ENCODE results near the gene PEX16.
"Not testable (repeated sequence)": the region's sequence is repeated elsewhere in the genome, so short reads cannot be mapped to it uniquely, and the experiment has no call there.

The PEX16 gene

GRCh38 chr11:45906965-45907611, 10.6 kb downstream of the PEX16 start, which contains the start of gene FREY1:
TSS of gene FREY1 (minus strand) at chr11:45907271. CDS start at chr11:45907245, 26 bp downstream.
- no peak for TF ChIP-seq CTCF (IDR thresholded peaks at IDR 0.05; ENCODE audit: extremely low read depth, missing control alignments)
- no peak for DNase-seq (ENCODE audit: low spot score)

DNA sequence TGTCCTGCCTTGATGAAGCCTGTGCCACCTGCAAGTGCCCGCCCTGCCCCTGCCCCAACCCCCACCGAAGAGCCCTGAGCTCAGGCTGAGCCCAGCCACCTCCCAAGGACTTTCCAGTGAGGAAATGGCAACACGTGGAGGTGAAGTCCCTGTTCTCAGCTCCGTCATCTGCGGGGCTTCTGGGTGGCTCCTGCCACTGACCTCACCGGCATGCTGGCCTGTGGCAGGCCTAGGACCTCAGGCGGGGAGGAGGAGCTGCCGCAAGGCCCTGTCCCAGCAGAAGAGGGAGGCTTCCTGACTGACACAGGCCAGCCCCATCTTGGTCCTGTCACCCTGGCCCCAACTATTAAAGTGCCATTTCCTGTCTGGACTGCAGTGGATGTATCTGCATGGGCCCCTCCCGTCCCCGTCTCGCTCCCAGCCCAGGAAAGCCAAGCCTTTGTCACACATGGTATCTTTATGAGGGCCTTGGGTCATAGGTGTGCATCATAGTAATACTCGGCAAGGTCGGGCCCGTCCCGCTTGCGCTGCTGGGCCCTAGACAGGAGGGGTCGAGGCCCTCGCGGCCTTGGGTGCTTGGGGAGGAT, 11.5 kb downstream of the PEX16 start:
- no peak for TF ChIP-seq CTCF (IDR thresholded peaks at IDR 0.05; ENCODE audit: extremely low read depth, missing control alignments)
- peak; percentile 50 for DNase-seq (ENCODE audit: low spot score)

DNA sequence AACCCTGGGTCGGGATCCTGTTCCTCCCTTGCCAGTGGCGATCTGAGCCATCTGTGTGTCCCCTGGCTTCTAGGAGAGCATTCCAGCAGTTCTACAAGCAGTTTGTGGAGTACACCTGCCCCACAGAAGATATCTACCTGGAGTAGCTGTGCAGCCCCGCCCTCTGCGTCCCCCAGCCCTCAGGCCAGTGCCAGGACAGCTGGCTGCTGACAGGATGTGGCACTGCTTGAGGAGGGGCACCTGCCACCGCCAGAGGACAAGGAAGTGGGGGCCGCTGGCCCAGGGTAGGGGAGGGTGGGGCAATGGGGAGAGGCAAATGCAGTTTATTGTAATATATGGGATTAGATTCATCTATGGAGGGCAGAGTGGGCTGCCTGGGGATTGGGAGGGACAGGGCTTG, 12.1 kb downstream of the PEX16 start:
- DNase-seq (ENCODE audit: low spot score), result not testable (repeated sequence)

- TF ChIP-seq CTCF (IDR thresholded peaks at IDR 0.05; ENCODE audit: extremely low read depth, missing control alignments), result no peak
- no peak for DNase-seq (ENCODE audit: low spot score)
These were observed 12.6 kb downstream of the PEX16 start for GRCh38 chr11:45905095-45905494.

DNA sequence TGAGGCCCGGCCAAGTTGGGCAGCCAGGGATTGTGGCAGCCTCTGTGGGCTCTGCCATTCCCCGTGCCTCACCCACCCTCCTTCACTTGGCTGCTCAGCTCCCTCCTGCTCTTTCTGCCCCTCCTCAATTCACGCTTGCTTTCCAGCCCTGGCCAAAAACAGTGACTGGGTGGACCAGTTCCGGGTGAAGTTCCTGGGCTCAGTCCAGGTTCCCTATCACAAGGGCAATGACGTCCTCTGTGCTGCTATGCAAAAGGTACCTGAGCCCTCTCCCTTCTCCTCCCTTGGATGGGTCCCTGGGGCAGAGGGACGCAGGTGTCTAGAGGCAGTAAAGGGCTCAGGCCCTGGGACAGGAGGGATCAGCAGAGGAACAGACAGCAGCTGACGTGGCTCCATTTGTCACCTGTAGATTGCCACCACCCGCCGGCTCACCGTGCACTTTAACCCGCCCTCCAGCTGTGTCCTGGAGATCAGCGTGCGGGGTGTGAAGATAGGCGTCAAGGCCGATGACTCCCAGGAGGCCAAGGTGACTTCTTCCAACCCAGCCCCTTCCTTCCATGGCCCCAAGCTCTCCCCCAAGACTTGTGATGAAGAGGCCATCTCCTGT, 13.3 kb downstream of the PEX16 start:
- TF ChIP-seq CTCF (IDR thresholded peaks at IDR 0.05; ENCODE audit: extremely low read depth, missing control alignments), result no peak
- DNase-seq (ENCODE audit: low spot score), result no peak

GRCh38 chr11:45902452-45903380, 15.0 kb downstream of the PEX16 start:
- TF ChIP-seq CTCF (IDR thresholded peaks at IDR 0.05; ENCODE audit: extremely low read depth, missing control alignments), result no peak
- DNase-seq (ENCODE audit: low spot score), result no peak

- no peak for TF ChIP-seq CTCF (IDR thresholded peaks at IDR 0.05; ENCODE audit: extremely low read depth, missing control alignments)
- DNase-seq (ENCODE audit: low spot score), result no peak
These were observed 16.1 kb downstream of the PEX16 start for GRCh38 chr11:45901626-45902025.
